IMR-90 (cell line): ENCODE measurements around the gene ATP11B. TPM values are rescaled to one million over a fixed set of nuclear protein-coding genes. Genes with fewer than 3 reads are reported as not detected.

Source experiments
- ATAC-seq: fragments of 200-7000 bp; cut with Tn5 transposase; 2 replicates; pipeline ENCODE4 v1.9.1; 2020; ENCODE audit warnings: low read depth, mild to moderate bottlenecking, moderate library complexity
- BruUV-seq: library from RNA; stranded (reverse); fragments of 400-500 nt; replicated peaks from 2 replicates; lab custom pipeline; 2021; lab: Mats Ljungman, UMichigan
- CTCF ChIA-PET: fragments of 300-600 bp; formaldehyde crosslinking; extraction: SDS; loops from one replicate; lab custom pipeline; 2021; ENCODE audit warnings: antibody characterized with exemption; lab: Yijun Ruan, JAX
- POLR2A ChIA-PET: fragments of 300-600 bp; sonication (Branson Sonifier 250); formaldehyde crosslinking; loops from one replicate; lab custom pipeline; 2022; ENCODE audit warnings: antibody characterized with exemption; ENCODE audit not compliant: unreplicated experiment; lab: Charles Lee
- DNase-seq: peaks from one replicate; pipeline ENCODE4 v3.0.0; 2013
- H2AFZ ChIP-seq: replicated peaks from 2 replicates; pipeline ENCODE3; 2013; ENCODE audit warnings: low read length, mild to moderate bottlenecking; ENCODE audit not compliant: poor library complexity
- H2AK5ac ChIP-seq: 2 replicates; pipeline ENCODE4 v1.6.1; 2013; ENCODE audit warnings: low read depth, low read length, inconsistent platforms
- H2AK9ac ChIP-seq: replicated peaks from 2 replicates; pipeline ENCODE3; 2013; ENCODE audit warnings: mild to moderate bottlenecking, low read depth, low read length, moderate library complexity; ENCODE audit not compliant: poor library complexity
- H2BK120ac ChIP-seq: 2 replicates; pipeline ENCODE4 v1.6.1; 2013; ENCODE audit warnings: low read depth, low read length, inconsistent platforms
- H2BK15ac ChIP-seq: 3 replicates; pipeline ENCODE4 v1.6.1; 2013; ENCODE audit warnings: low read depth, low read length, inconsistent platforms
- H2BK20ac ChIP-seq: 2 replicates; pipeline ENCODE4 v1.6.1; 2013; ENCODE audit warnings: low read depth, mild to moderate bottlenecking, inconsistent platforms, low read length, moderate library complexity
- H2BK5ac ChIP-seq: 2 replicates; pipeline ENCODE4 v1.6.1; 2013; ENCODE audit warnings: mild to moderate bottlenecking, low read depth, low read length, inconsistent platforms; ENCODE audit not compliant: poor library complexity, severe bottlenecking
- H3K14ac ChIP-seq: replicated peaks from 2 replicates; pipeline ENCODE4 v1.6.1; 2013; ENCODE audit warnings: low read depth, low read length, inconsistent platforms
- H3K18ac ChIP-seq: 2 replicates; pipeline ENCODE4 v1.6.1; 2013; ENCODE audit warnings: low read depth, low read length, control low read depth
- H3K23ac ChIP-seq: 2 replicates; pipeline ENCODE4 v1.6.1; 2013; ENCODE audit warnings: low read depth, low read length, inconsistent platforms
- H3K27ac ChIP-seq: 2 replicates; pipeline ENCODE4 v1.5.1; 2013; ENCODE audit warnings: mild to moderate bottlenecking, control low read depth, low read length; ENCODE audit not compliant: insufficient read depth
- H3K27me3 ChIP-seq: 2 replicates; pipeline ENCODE4 v1.6.1; 2013; ENCODE audit warnings: low read length; ENCODE audit not compliant: control insufficient read depth, insufficient read depth
- H3K36me3 ChIP-seq: 2 replicates; pipeline ENCODE4 v1.6.1; 2013; ENCODE audit warnings: low read length, mixed read lengths; ENCODE audit not compliant: control insufficient read depth, insufficient read depth
- H3K4ac ChIP-seq: 2 replicates; pipeline ENCODE4 v1.6.1; 2013; ENCODE audit warnings: low read depth, low read length, inconsistent platforms
- H3K4me1 ChIP-seq: 2 replicates; pipeline ENCODE4 v1.6.1; 2013; ENCODE audit warnings: low read length, mixed read lengths; ENCODE audit not compliant: control insufficient read depth, insufficient read depth
- H3K4me2 ChIP-seq: 2 replicates; pipeline ENCODE4 v1.6.1; 2013; ENCODE audit warnings: low read depth, mild to moderate bottlenecking, control low read depth, low read length, moderate library complexity
- H3K4me3 ChIP-seq: 2 replicates; pipeline ENCODE4 v1.5.1; 2013; ENCODE audit warnings: low read depth, mild to moderate bottlenecking, control low read depth, low read length, moderate library complexity; ENCODE audit not compliant: insufficient read depth
- H3K56ac ChIP-seq: 2 replicates; pipeline ENCODE4 v1.6.1; 2013; ENCODE audit warnings: low read length, inconsistent platforms; ENCODE audit not compliant: insufficient read depth; ENCODE audit errors: extremely low read depth
- H3K79me1 ChIP-seq, 2 experiments: 2 replicates each; pipeline ENCODE4 v1.6.1; 2013; ENCODE audit warnings: low read length in 2 of 2, inconsistent platforms in 1 of 2, low read depth in 1 of 2
- H3K9ac ChIP-seq: 2 replicates; pipeline ENCODE4 v1.6.1; 2013; ENCODE audit warnings: low read depth, low read length, control low read depth
- H3K9me1 ChIP-seq: 2 replicates; pipeline ENCODE4 v1.6.1; 2013; ENCODE audit warnings: low read length, inconsistent platforms; ENCODE audit not compliant: insufficient read depth
- H3K9me3 ChIP-seq: 2 replicates; pipeline ENCODE4 v1.6.1; 2013; ENCODE audit warnings: low read length; ENCODE audit not compliant: control insufficient read depth, insufficient read depth
- H4K20me1 ChIP-seq: 2 replicates; pipeline ENCODE4 v1.6.1; 2013; ENCODE audit warnings: low read length, inconsistent platforms; ENCODE audit not compliant: insufficient read depth
- H4K5ac ChIP-seq: 2 replicates; pipeline ENCODE4 v1.6.1; 2013; ENCODE audit warnings: mild to moderate bottlenecking, low read depth, low read length, control low read depth
- H4K8ac ChIP-seq, 2 experiments: 2 replicates each; pipeline ENCODE4 v1.6.1; 2013; ENCODE audit warnings: low read depth in 2 of 2, low read length in 2 of 2, control low read depth in 1 of 2, inconsistent platforms in 1 of 2
- H4K91ac ChIP-seq: 2 replicates; pipeline ENCODE4 v1.6.1; 2013; ENCODE audit warnings: low read depth, low read length, inconsistent platforms; ENCODE audit not compliant: insufficient read depth
- CHD1 ChIP-seq: IDR thresholded peaks from 2 replicates; pipeline ENCODE4 v1.6.1; 2012; ENCODE audit warnings: low read depth, low read length, improper control_type of control experiment
- FOS ChIP-seq: fragments of 150-350 bp; IDR thresholded peaks from 2 replicates; pipeline ENCODE4 v1.6.1; 2016; ENCODE audit warnings: low read depth, low read length
- MAFK ChIP-seq: IDR thresholded peaks from 2 replicates; pipeline ENCODE4 v1.6.1; 2012; ENCODE audit warnings: low read depth, low read length, improper control_type of control experiment
- MAZ ChIP-seq: IDR thresholded peaks from 2 replicates; pipeline ENCODE4 v1.6.1; 2012; ENCODE audit warnings: low read depth, mild to moderate bottlenecking, low read length, improper control_type of control experiment, moderate library complexity, borderline replicate concordance
- POLR2A ChIP-seq: IDR thresholded peaks from 2 replicates; pipeline ENCODE4 v1.6.1; 2012; ENCODE audit warnings: mild to moderate bottlenecking, low read depth, low read length
- WGBS, 2 experiments: methylation state at CpG; one replicate each; pipeline versions ENCODE4 v1.1.5 to v1.1.7; 2013; ENCODE audit warnings: missing lambda C conversion rate in 2 of 2; ENCODE audit not compliant: insufficient read length in 1 of 2; ENCODE audit errors: extremely low coverage in 2 of 2; 5-methylcytosine and 5-hydroxymethylcytosine counted together
- dilution Hi-C: fragments of 300-500 bp; cut with HindIII; formaldehyde crosslinking; loops from one replicate; pipeline ENCODE4 v1.14.3; 2018; ENCODE audit warnings: low sequenced_read_pairs; ENCODE audit not compliant: unreplicated experiment
- in situ Hi-C: fragments of 300-500 bp; cut with MboI; formaldehyde crosslinking; loops from 3 replicates; pipeline ENCODE4 v1.14.3; 2019; ENCODE audit warnings: low sequenced_read_pairs, inconsistent platforms, mixed read lengths
- intact Hi-C: fragments of 100-400 bp; cut with micrococcal nuclease; formaldehyde crosslinking; loops from 2 replicates; pipeline ENCODE4 v1.10.0; 2022
- polyA plus RNA-seq, 3 experiments: library from polyadenylated mRNA; depleted of rRNA; stranded (reverse); fragments of >200 nt; gene quantifications; 2 replicates each; pipeline ENCODE4 v1.2.3, GENCODE V29; 2012; ENCODE audit warnings: low replicate concordance in 1 of 3
- total RNA-seq: library from RNA; depleted of rRNA; stranded (reverse); fragments of >200 nt; gene quantifications from 2 replicates; pipeline ENCODE4 v1.2.3, GENCODE V29; 2012
- TF ChIP-seq, protein P1 (sequence below): fragments of 150-350 bp; IDR thresholded peaks from 2 replicates; pipeline ENCODE4 v1.6.1; 2017; ENCODE audit warnings: mild to moderate bottlenecking, antibody characterized with exemption, low read length, low read depth
- TF ChIP-seq, protein P2 (sequence below): fragments of 150-350 bp; IDR thresholded peaks from 2 replicates; pipeline ENCODE4 v1.6.1; 2016; ENCODE audit warnings: low read depth, mild to moderate bottlenecking, low read length, moderate library complexity, borderline replicate concordance

ATP11B gene
- total and polyA plus RNA-seq, 2 of the 4 experiments (the other 2 are of a cell fraction) = 10.0 to 39.6 TPM

DNA sequence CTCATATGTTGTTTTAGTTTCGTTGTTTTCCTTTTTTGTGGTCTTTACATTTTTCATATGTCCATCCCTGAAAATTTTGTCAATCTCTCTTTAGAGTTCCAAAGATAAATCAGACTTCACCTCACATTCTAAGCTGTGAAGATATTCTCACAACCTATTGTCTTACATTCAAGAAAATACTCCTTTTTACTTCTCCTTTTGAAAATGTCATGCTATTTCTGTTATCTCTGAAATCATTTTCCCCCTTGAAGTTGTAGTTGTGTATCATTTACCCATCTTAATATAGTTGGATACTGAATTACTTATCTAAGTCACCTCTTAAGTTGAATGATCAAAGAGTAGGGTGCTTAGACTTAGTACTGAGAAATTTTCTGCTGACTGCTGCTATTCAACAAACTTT, 112.7 kb downstream of the ATP11B start:
- Histone ChIP-seq H3K14ac (no peak overlapping the region), H2BK15ac (no peak overlapping the region), H3K9ac (no peak overlapping the region), H2BK20ac (no peak overlapping the region), H3K4ac (no peak overlapping the region), H2BK120ac (no peak overlapping the region), H3K27me3 (no peaks in the 10 kb centered on the region), H3K23ac (no peak overlapping the region), H4K91ac (no peak overlapping the region), H3K36me3 (peaks cover 8% of the 10 kb centered on the region), H2BK5ac (no peak overlapping the region), H3K79me1 (no peaks in the 10 kb centered on the region), H4K8ac (no peak overlapping the region), H3K9me1 (peaks cover 3% of the 10 kb centered on the region; the same call in 1 of the 2 replicates), H2AFZ (no peak overlapping the region), H3K4me2 (no peak overlapping the region), H3K4me3 (no peak overlapping the region), H3K9me3 (no peaks in the 10 kb centered on the region), H4K20me1 (peaks cover 4% of the 10 kb centered on the region; the same call in 1 of the 2 replicates), H3K27ac (no peak overlapping the region), H4K5ac (no peak overlapping the region), H2AK9ac (no peak overlapping the region), H2AK5ac (no peak overlapping the region), H3K18ac (no peak overlapping the region), H3K56ac (no peak overlapping the region), H3K4me1 (peaks cover 4% of the 10 kb centered on the region)
- POLR2A ChIA-PET = no interaction called here
- whole genome bisulfite sequencing, 2 experiments = no CpG with 5 or more reads among the region's 1 CpG
- ATAC-seq = no peak
- dilution Hi-C loops (no loop called here), in situ Hi-C loops (loop anchor here (25.0 kb wide), 1 partner anchor 481 kb away; no protein-coding TSS in a partner anchor), intact Hi-C loops (loop anchor here (5.0 to 10.0 kb wide), 2 partner anchors 191 to 481 kb away; no protein-coding TSS in a partner anchor)
- TF ChIP-seq FOS = no peak
- TF ChIP-seq POLR2A = no peak
- no peak for TF ChIP-seq MAFK
- TF ChIP-seq MAZ = no peak
- TF ChIP-seq, protein P1, sequence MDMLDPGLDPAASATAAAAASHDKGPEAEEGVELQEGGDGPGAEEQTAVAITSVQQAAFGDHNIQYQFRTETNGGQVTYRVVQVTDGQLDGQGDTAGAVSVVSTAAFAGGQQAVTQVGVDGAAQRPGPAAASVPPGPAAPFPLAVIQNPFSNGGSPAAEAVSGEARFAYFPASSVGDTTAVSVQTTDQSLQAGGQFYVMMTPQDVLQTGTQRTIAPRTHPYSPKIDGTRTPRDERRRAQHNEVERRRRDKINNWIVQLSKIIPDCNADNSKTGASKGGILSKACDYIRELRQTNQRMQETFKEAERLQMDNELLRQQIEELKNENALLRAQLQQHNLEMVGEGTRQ = no peak
- TF ChIP-seq, protein P2, sequence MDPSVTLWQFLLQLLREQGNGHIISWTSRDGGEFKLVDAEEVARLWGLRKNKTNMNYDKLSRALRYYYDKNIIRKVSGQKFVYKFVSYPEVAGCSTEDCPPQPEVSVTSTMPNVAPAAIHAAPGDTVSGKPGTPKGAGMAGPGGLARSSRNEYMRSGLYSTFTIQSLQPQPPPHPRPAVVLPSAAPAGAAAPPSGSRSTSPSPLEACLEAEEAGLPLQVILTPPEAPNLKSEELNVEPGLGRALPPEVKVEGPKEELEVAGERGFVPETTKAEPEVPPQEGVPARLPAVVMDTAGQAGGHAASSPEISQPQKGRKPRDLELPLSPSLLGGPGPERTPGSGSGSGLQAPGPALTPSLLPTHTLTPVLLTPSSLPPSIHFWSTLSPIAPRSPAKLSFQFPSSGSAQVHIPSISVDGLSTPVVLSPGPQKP = no peak
- no peak for TF ChIP-seq CHD1
- DNase-seq = no peak
- CTCF ChIA-PET = no interaction called here
- BruUV-seq = no TSS peak
